HS-27A (cell line): ENCODE data around the gene POLR3H.

Experiments
- DNase-seq: peaks from one replicate; pipeline ENCODE4 v3.0.0-alpha.2; 2012; ENCODE audit warnings: low read depth, missing footprints

The POLR3H gene

GRCh38 chr22:41481925-41482318, 62.3 kb downstream of the POLR3H start:
- no peak for DNase-seq

GRCh38 chr22:41481131-41481830, 63.0 kb downstream of the POLR3H start:
- no peak for DNase-seq

GRCh38 chr22:41480397-41480735, 63.9 kb downstream of the POLR3H start:
- DNase-seq = no peak

GRCh38 chr22:41479671-41480396, 64.4 kb downstream of the POLR3H start:
- no peak for DNase-seq

GRCh38 chr22:41478891-41479521, 65.3 kb downstream of the POLR3H start:
- DNase-seq = no peak

- DNase-seq = no peak
Measured at GRCh38 chr22:41478473-41478872, 65.8 kb downstream of the POLR3H start.
